Lower leg skin (tissue), 3 donors: Measurements from ENCODE around the gene ZNF566.

ENCODE experiments used
- POLR2A ChIP-seq, 2 donors: fragments of 450-650 bp; IDR thresholded peaks; one replicate each; pipeline ENCODE4 v1.6.1; 2016 to 2017; ENCODE audit warnings: antibody characterized with exemption in 2 of 2, mild to moderate bottlenecking in 1 of 2, moderate library complexity in 1 of 2
- TF ChIP-seq, protein P1 (sequence below), 3 donors: fragments of 450-650 bp; IDR thresholded peaks; one replicate each; pipeline ENCODE4 v1.5.1; 2016; ENCODE audit warnings: antibody characterized with exemption in 3 of 3, mild to moderate bottlenecking in 3 of 3, moderate library complexity in 2 of 3

DNA sequence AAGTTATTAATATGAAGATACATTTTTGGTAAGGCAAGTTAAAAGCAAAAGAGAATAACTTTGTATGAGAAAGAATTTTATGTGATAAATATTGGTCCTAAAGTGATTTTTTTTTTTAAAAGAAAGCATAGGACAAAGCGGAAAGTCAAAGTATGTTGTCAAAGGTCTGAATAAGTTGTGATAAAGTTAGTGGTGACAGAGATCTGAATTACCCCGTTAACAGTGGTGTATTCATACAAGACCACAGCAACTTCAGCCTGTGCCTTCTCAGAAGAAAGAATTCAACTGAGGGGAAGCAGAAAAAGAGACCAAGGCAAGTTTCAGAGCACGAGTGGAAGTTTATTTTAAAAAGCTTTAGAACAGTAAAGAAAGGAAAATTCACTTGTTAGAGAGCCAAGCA, 19.0 kb upstream of the ZNF566 start:
- TF ChIP-seq POLR2A (IDR thresholded peaks at IDR 0.05) = no peak
- TF ChIP-seq, protein P1, sequence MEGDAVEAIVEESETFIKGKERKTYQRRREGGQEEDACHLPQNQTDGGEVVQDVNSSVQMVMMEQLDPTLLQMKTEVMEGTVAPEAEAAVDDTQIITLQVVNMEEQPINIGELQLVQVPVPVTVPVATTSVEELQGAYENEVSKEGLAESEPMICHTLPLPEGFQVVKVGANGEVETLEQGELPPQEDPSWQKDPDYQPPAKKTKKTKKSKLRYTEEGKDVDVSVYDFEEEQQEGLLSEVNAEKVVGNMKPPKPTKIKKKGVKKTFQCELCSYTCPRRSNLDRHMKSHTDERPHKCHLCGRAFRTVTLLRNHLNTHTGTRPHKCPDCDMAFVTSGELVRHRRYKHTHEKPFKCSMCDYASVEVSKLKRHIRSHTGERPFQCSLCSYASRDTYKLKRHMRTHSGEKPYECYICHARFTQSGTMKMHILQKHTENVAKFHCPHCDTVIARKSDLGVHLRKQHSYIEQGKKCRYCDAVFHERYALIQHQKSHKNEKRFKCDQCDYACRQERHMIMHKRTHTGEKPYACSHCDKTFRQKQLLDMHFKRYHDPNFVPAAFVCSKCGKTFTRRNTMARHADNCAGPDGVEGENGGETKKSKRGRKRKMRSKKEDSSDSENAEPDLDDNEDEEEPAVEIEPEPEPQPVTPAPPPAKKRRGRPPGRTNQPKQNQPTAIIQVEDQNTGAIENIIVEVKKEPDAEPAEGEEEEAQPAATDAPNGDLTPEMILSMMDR (IDR thresholded peaks at IDR 0.05) = no peak
